HG03103 (cell line): Measurements from ENCODE around the gene FAM50B.
A peak's percentile ranks its signal among the peaks of the same experiment; 100 is the strongest.

Experiments
- ATAC-seq: cut with Tn5 transposase; IDR thresholded peaks from one replicate; pipeline ENCODE4 v1.9.1; 2021; ENCODE audit warnings: low read depth; ENCODE audit not compliant: unreplicated experiment

FAM50B gene

GRCh38 chr6:3848925-3849605 lies at the start of gene FAM50B:
Gene FAM50B, plus strand, starts transcription at chr6:3849373. Its CDS starts 439 bp downstream, at chr6:3849812.
- peak; percentile 88 for ATAC-seq

- ATAC-seq, result no peak
These were observed 49.5 kb upstream of the FAM50B start for GRCh38 chr6:3799719-3800118.

- no peak for ATAC-seq
These were observed 48.2 kb upstream of the FAM50B start for GRCh38 chr6:3800850-3801591.

- ATAC-seq, result no peak
These were observed 47.2 kb upstream of the FAM50B start for GRCh38 chr6:3801960-3802359.

GRCh38 chr6:3803627-3804468 lies 45.3 kb upstream of the FAM50B start:
- ATAC-seq, result no peak

- no peak for ATAC-seq
These were observed 44.2 kb upstream of the FAM50B start for GRCh38 chr6:3804964-3805363.

- ATAC-seq, result no peak
These were observed 43.6 kb upstream of the FAM50B start for GRCh38 chr6:3805448-3806123.

GRCh38 chr6:3806169-3806922 lies 42.8 kb upstream of the FAM50B start:
- ATAC-seq, result no peak

- ATAC-seq, result no peak
These were observed 41.0 kb upstream of the FAM50B start for GRCh38 chr6:3808199-3808598.

- ATAC-seq, result no peak
These were observed 40.2 kb upstream of the FAM50B start for GRCh38 chr6:3808759-3809514.

- no peak for ATAC-seq
These were observed 39.7 kb upstream of the FAM50B start for GRCh38 chr6:3809515-3809891.

- ATAC-seq, result no peak
These were observed 39.2 kb upstream of the FAM50B start for GRCh38 chr6:3809982-3810381.

GRCh38 chr6:3811191-3811590 lies 38.0 kb upstream of the FAM50B start:
- no peak for ATAC-seq

- no peak for ATAC-seq
These were observed 36.6 kb upstream of the FAM50B start for GRCh38 chr6:3812596-3812995.

- ATAC-seq, result no peak
These were observed 35.9 kb upstream of the FAM50B start for GRCh38 chr6:3813150-3813780.

GRCh38 chr6:3813918-3814317 lies 35.3 kb upstream of the FAM50B start:
- no peak for ATAC-seq

- ATAC-seq, result no peak
These were observed 34.6 kb upstream of the FAM50B start for GRCh38 chr6:3814539-3814938.

- no peak for ATAC-seq
These were observed 32.9 kb upstream of the FAM50B start for GRCh38 chr6:3816251-3816650.
